CD14-positive monocyte (primary cell): Measurements from ENCODE around the gene NMT1. TPM values are rescaled to one million over a fixed set of nuclear protein-coding genes. Genes with fewer than 3 reads are reported as not detected.

Experiments used
- DNase-seq, 3 donors: peaks; one replicate each; pipeline ENCODE4 v3.0.0-alpha.2; 2011 to 2022
- H2AFZ ChIP-seq: 2 replicates; pipeline ENCODE4 v1.6.0; 2012; ENCODE audit warnings: mild to moderate bottlenecking, low read depth, low read length, inconsistent platforms; ENCODE audit not compliant: insufficient read depth, poor library complexity, severe bottlenecking
- H3K27ac ChIP-seq, 2 donors: 1 replicate in 1 of 2; 2 replicates in 1 of 2; pipeline ENCODE4 v1.5.1; 2012 to 2013; ENCODE audit warnings: low read length in 2 of 2, control low read depth in 1 of 2, inconsistent platforms in 1 of 2, low read depth in 1 of 2, mild to moderate bottlenecking in 1 of 2
- H3K27me3 ChIP-seq, 2 donors: one replicate each; pipeline versions ENCODE4 v1.6.0 to v1.6.1; 2011 to 2013; ENCODE audit warnings: low read length in 2 of 2; ENCODE audit not compliant: control insufficient read depth in 2 of 2, insufficient read depth in 2 of 2
- H3K36me3 ChIP-seq, 2 donors: replicated peaks in 1 of 2; 1 replicate in 1 of 2; 2 replicates in 1 of 2; pipeline versions ENCODE4 v1.5.1 to v1.6.1; 2012 to 2013; ENCODE audit warnings: low read length in 2 of 2, control low read depth in 1 of 2, inconsistent platforms in 1 of 2, mild to moderate bottlenecking in 1 of 2; ENCODE audit not compliant: insufficient read depth in 2 of 2, control insufficient read depth in 1 of 2
- H3K4me1 ChIP-seq, 2 donors: 1 replicate in 1 of 2; 2 replicates in 1 of 2; pipeline versions ENCODE4 v1.5.1 to v1.6.1; 2012 to 2013; ENCODE audit warnings: low read length in 2 of 2, control low read depth in 1 of 2, inconsistent platforms in 1 of 2, mild to moderate bottlenecking in 1 of 2, moderate library complexity in 1 of 2; ENCODE audit not compliant: insufficient read depth in 2 of 2, control insufficient read depth in 1 of 2
- H3K4me2 ChIP-seq: replicated peaks from 2 replicates; pipeline ENCODE3; 2012; ENCODE audit warnings: low read length, moderate library complexity, mild to moderate bottlenecking; ENCODE audit not compliant: poor library complexity, severe bottlenecking; ENCODE audit errors: extremely low read depth
- H3K4me3 ChIP-seq, 3 experiments: fragments of 200-600 bp in 1 of 3; sonication (generic) in 1 of 3; replicated peaks in 1 of 3; 1 replicate in 2 of 3; 2 replicates in 1 of 3; pipeline ENCODE4 v1.5.1; 2011 to 2013; ENCODE audit warnings: low read length in 3 of 3, mild to moderate bottlenecking in 3 of 3, control low read depth in 2 of 3, low read depth in 2 of 3, inconsistent platforms in 1 of 3, moderate library complexity in 1 of 3
- H3K79me2 ChIP-seq: 2 replicates; pipeline ENCODE4 v1.6.0; 2012; ENCODE audit warnings: mild to moderate bottlenecking, control low read depth, inconsistent platforms, low read length, moderate library complexity; ENCODE audit not compliant: insufficient read depth
- H3K9ac ChIP-seq: 2 replicates; pipeline ENCODE4 v1.6.0; 2017; ENCODE audit warnings: low read length, mild to moderate bottlenecking; ENCODE audit not compliant: insufficient read depth, poor library complexity, severe bottlenecking
- H3K9me3 ChIP-seq, 2 donors: replicated peaks in 1 of 2; 1 replicate in 1 of 2; 2 replicates in 1 of 2; pipeline versions ENCODE4 v1.5.1 to v1.6.1; 2012 to 2013; ENCODE audit warnings: low read length in 2 of 2, control low read depth in 1 of 2; ENCODE audit not compliant: control insufficient read depth in 1 of 2, insufficient read depth in 1 of 2
- H4K20me1 ChIP-seq: 2 replicates; pipeline ENCODE4 v1.6.0; 2012; ENCODE audit warnings: mild to moderate bottlenecking, low read length, control low read depth, moderate library complexity; ENCODE audit not compliant: insufficient read depth
- H3K27ac Mint-ChIP-seq, 7 donors: one replicate each; pipeline ENCODE4 v1.8.0; 2020; ENCODE audit warnings: mild to moderate bottlenecking in 7 of 7, mixed read lengths in 7 of 7, moderate library complexity in 6 of 7, inconsistent platforms in 2 of 7
- H3K27me3 Mint-ChIP-seq, 3 donors: one replicate each; pipeline ENCODE4 v1.8.0; 2021 to 2022; ENCODE audit warnings: low read depth in 3 of 3, mild to moderate bottlenecking in 3 of 3, mixed read lengths in 3 of 3, moderate library complexity in 3 of 3, inconsistent platforms in 1 of 3
- H3K36me3 Mint-ChIP-seq, 2 donors: one replicate each; pipeline ENCODE4 v1.8.0; 2020; ENCODE audit warnings: mixed read lengths in 2 of 2, inconsistent platforms in 1 of 2, mild to moderate bottlenecking in 1 of 2
- H3K4me1 Mint-ChIP-seq: one replicate; pipeline ENCODE4 v1.8.0; 2020; ENCODE audit warnings: mild to moderate bottlenecking, mixed read lengths
- H3K4me3 Mint-ChIP-seq, 2 donors: one replicate each; pipeline ENCODE4 v1.8.0; 2020; ENCODE audit warnings: mild to moderate bottlenecking in 2 of 2, mixed read lengths in 2 of 2, moderate library complexity in 1 of 2
- H3K9me3 Mint-ChIP-seq, 7 donors: one replicate each; pipeline ENCODE4 v1.8.0; 2020 to 2022; ENCODE audit warnings: mixed read lengths in 7 of 7, mild to moderate bottlenecking in 6 of 7, moderate library complexity in 6 of 7, inconsistent platforms in 2 of 7
- CTCF ChIP-seq: fragments of 200-600 bp; IDR thresholded peaks from one replicate; pipeline ENCODE4 v1.8.0; 2022; ENCODE audit warnings: antibody characterized with exemption, mild to moderate bottlenecking
- WGBS: methylation state at CpG from one replicate; pipeline ENCODE4 v1.1.5; 2013; ENCODE audit warnings: missing lambda C conversion rate; ENCODE audit not compliant: insufficient coverage; 5-methylcytosine and 5-hydroxymethylcytosine counted together
- intact Hi-C, 2 donors: fragments of 100-400 bp; cut with micrococcal nuclease; formaldehyde crosslinking; loops; one replicate each; pipeline versions ENCODE4 v1.15.0 to v1.15.1; 2023
- polyA plus RNA-seq, 3 donors: library from polyadenylated mRNA; depleted of rRNA in 1 of 3; unstranded in 2 of 3; stranded (reverse) in 1 of 3; fragments of 300-500 nt in 2 of 3; fragments of >200 nt in 1 of 3; fragmentation: Illumina TruSeq in 2 of 3; gene quantifications; 1 replicate in 2 of 3; 2 replicates in 1 of 3; pipeline ENCODE4 v1.2.3, GENCODE V29; 2012 to 2021

The NMT1 gene
- polyA plus RNA-seq, 3 donors: 27.2 to 50.2 (median 45.1) TPM

- peaks cover 5 to 7% (median 7%) of the 10 kb centered on the region in 3 donors for H3K27me3 Mint-ChIP-seq
- Histone ChIP-seq H3K27ac (no peak overlapping the region), H3K4me2 (no peak overlapping the region), H2AFZ (no peak overlapping the region), H4K20me1 (peaks cover 11% of the 10 kb centered on the region), H3K4me1 (no peaks in the 10 kb centered on the region), H3K27me3 (no peaks in the 10 kb centered on the region), H3K9ac (no peak overlapping the region), H3K9me3 (no peaks in the 10 kb centered on the region), H3K4me3 (no peak overlapping the region), H3K36me3 (peaks cover 6 to 10% of the 10 kb centered on the region in 2 donors), H3K79me2 (no peaks in the 10 kb centered on the region)
- peaks cover 0 to 1% (median 0%) of the 10 kb centered on the region in 7 donors for H3K9me3 Mint-ChIP-seq
- H3K27ac Mint-ChIP-seq: no peak overlapping the region
- H3K4me1 Mint-ChIP-seq: no peaks in the 10 kb centered on the region
- TF ChIP-seq CTCF: no peak
- DNase-seq: no peak
- H3K4me3 Mint-ChIP-seq: no peak overlapping the region
- peaks cover 3 to 8% of the 10 kb centered on the region in 2 donors for H3K36me3 Mint-ChIP-seq
- intact Hi-C loops: no loop called here
- 95% methylated on average over 8 of the region's 9 CpGs for WGBS
These were observed 52.3 kb downstream of the NMT1 start for GRCh38 chr17:45113424-45113754.

GRCh38 chr17:45114117-45114932 lies 53.2 kb downstream of the NMT1 start:
- DNase-seq: no peak
- Histone ChIP-seq H3K27me3 (no peaks in the 10 kb centered on the region), H4K20me1 (peaks cover 1% of the 10 kb centered on the region), H3K36me3 (peaks cover 0 to under 1% of the 10 kb centered on the region in 2 donors), H3K9me3 (no peaks in the 10 kb centered on the region), H3K4me1 (no peaks in the 10 kb centered on the region), H3K4me3 (no peak overlapping the region), H2AFZ (no peak overlapping the region), H3K4me2 (no peak overlapping the region), H3K79me2 (no peaks in the 10 kb centered on the region), H3K27ac (no peak overlapping the region), H3K9ac (no peak overlapping the region)
- peaks cover 0 to 1% (median 0%) of the 10 kb centered on the region in 7 donors for H3K9me3 Mint-ChIP-seq
- peak overlapping the region in 1 of 7 donors; percentile 61 for H3K27ac Mint-ChIP-seq
- TF ChIP-seq CTCF: no peak
- no peaks in the 10 kb centered on the region for H3K36me3 Mint-ChIP-seq
- peaks cover 5 to 10% (median 9%) of the 10 kb centered on the region in 3 donors for H3K27me3 Mint-ChIP-seq
- no peaks in the 10 kb centered on the region for H3K4me1 Mint-ChIP-seq
- intact Hi-C loops: no loop called here
- no peak overlapping the region for H3K4me3 Mint-ChIP-seq
- WGBS: 95% methylated on average over 14 of the region's 19 CpGs
